WTC11 (cell line): Measurements from ENCODE around the gene PAPLN. TPM values are rescaled to one million over a fixed set of nuclear protein-coding genes. Genes with fewer than 3 reads are reported as not detected.

ENCODE experiments used
- ATAC-seq: fragments of 200-7000 bp; cut with Tn5 transposase; 2 replicates; pipeline ENCODE4 v1.10.0; 2021; ENCODE audit warnings: mild to moderate bottlenecking, moderate library complexity
- CTCF ChIA-PET: fragments of 300-600 bp; sonication (Branson Sonifier 250); formaldehyde crosslinking; loops from one replicate; lab custom pipeline; 2021; ENCODE audit warnings: antibody characterized with exemption; lab: Charles Lee
- POLR2A ChIA-PET: fragments of 350-600 bp; sonication (Branson Sonifier 250); formaldehyde crosslinking; loops from one replicate; lab custom pipeline; 2021; ENCODE audit warnings: antibody characterized with exemption; lab: Charles Lee
- DNase-seq: peaks from one replicate; pipeline ENCODE4 v3.0.0; 2021; ENCODE audit warnings: low spot score
- H3K27ac Mint-ChIP-seq: 2 replicates; pipeline ENCODE4 v1.8.0; 2021; ENCODE audit warnings: mixed read lengths
- H3K27me3 Mint-ChIP-seq: 2 replicates; pipeline ENCODE4 v1.8.0; 2021; ENCODE audit warnings: low read depth, mild to moderate bottlenecking, moderate library complexity, mixed read lengths
- H3K36me3 Mint-ChIP-seq: 2 replicates; pipeline ENCODE4 v1.8.0; 2021; ENCODE audit warnings: mixed read lengths
- H3K4me1 Mint-ChIP-seq: 2 replicates; pipeline ENCODE4 v1.8.0; 2022; ENCODE audit warnings: mixed read lengths
- H3K4me3 Mint-ChIP-seq: 2 replicates; pipeline ENCODE4 v1.8.0; 2021; ENCODE audit warnings: mild to moderate bottlenecking, moderate library complexity, mixed read lengths
- H3K9me3 Mint-ChIP-seq: 2 replicates; pipeline ENCODE4 v1.8.0; 2021; ENCODE audit warnings: mixed read lengths
- AFF4 ChIP-seq: sonication (generic); formaldehyde crosslinking; IDR thresholded peaks from 2 replicates; pipeline ENCODE4 v1.8.1; 2023; ENCODE audit warnings: mild to moderate bottlenecking, missing genetic modification reagents, borderline replicate concordance
- ATF1 ChIP-seq: sonication (generic); formaldehyde crosslinking; IDR thresholded peaks from 2 replicates; pipeline ENCODE4 v1.8.1; 2023; ENCODE audit warnings: mild to moderate bottlenecking, moderate library complexity, missing genetic modification reagents
- CBFB ChIP-seq: sonication (generic); formaldehyde crosslinking; IDR thresholded peaks from 2 replicates; pipeline ENCODE4 v1.8.1; 2022; ENCODE audit warnings: mild to moderate bottlenecking, low read depth, missing genetic modification reagents
- CREB1 ChIP-seq: sonication (generic); formaldehyde crosslinking; IDR thresholded peaks from 2 replicates; pipeline ENCODE4 v1.8.0; 2023; ENCODE audit warnings: mild to moderate bottlenecking, missing genetic modification reagents
- E2F1 ChIP-seq: sonication (generic); formaldehyde crosslinking; IDR thresholded peaks from 2 replicates; pipeline ENCODE4 v1.8.0; 2022; ENCODE audit warnings: mild to moderate bottlenecking, missing genetic modification reagents
- EMX1 ChIP-seq: fragments of 250-450 bp; sonication (Bioruptor Pico); IDR thresholded peaks from 2 replicates; pipeline ENCODE4 v1.8.0; 2021; ENCODE audit warnings: mild to moderate bottlenecking
- ERG ChIP-seq: fragments of 250-450 bp; sonication (Bioruptor Pico); IDR thresholded peaks from 2 replicates; pipeline ENCODE4 v1.8.0; 2021; ENCODE audit warnings: mild to moderate bottlenecking
- ESRRA ChIP-seq: sonication (generic); formaldehyde crosslinking; IDR thresholded peaks from 2 replicates; pipeline ENCODE4 v1.8.1; 2022; ENCODE audit warnings: mild to moderate bottlenecking, missing genetic modification reagents, borderline replicate concordance
- HMGA2 ChIP-seq: fragments of 250-450 bp; sonication (Bioruptor Pico); IDR thresholded peaks from 2 replicates; pipeline ENCODE4 v1.4.0; 2021; ENCODE audit warnings: mild to moderate bottlenecking, moderate library complexity
- IRF2 ChIP-seq: sonication (generic); formaldehyde crosslinking; IDR thresholded peaks from 2 replicates; pipeline ENCODE4 v1.8.0; 2022; ENCODE audit warnings: low read depth, missing genetic modification reagents, borderline replicate concordance
- KAT7 ChIP-seq: sonication (generic); formaldehyde crosslinking; IDR thresholded peaks from 2 replicates; pipeline ENCODE4 v1.8.1; 2023; ENCODE audit warnings: missing genetic modification reagents, mild to moderate bottlenecking, borderline replicate concordance
- MAX ChIP-seq: sonication (generic); formaldehyde crosslinking; IDR thresholded peaks from 2 replicates; pipeline ENCODE4 v1.8.0; 2022; ENCODE audit warnings: mild to moderate bottlenecking, missing genetic modification reagents
- NFATC4 ChIP-seq: fragments of 250-450 bp; sonication (Bioruptor Pico); IDR thresholded peaks from 2 replicates; pipeline ENCODE4 v1.9.0; 2021; ENCODE audit warnings: mild to moderate bottlenecking
- NR3C1 ChIP-seq: sonication (generic); formaldehyde crosslinking; conservative IDR thresholded peaks from 2 replicates; pipeline ENCODE4 v1.8.1; 2023; ENCODE audit warnings: low read depth, mild to moderate bottlenecking, missing genetic modification reagents
- OVOL2 ChIP-seq: fragments of 250-450 bp; sonication (Bioruptor Pico); IDR thresholded peaks from 2 replicates; pipeline ENCODE4 v1.9.0; 2021; ENCODE audit warnings: mild to moderate bottlenecking, borderline replicate concordance
- RELA ChIP-seq: sonication (generic); formaldehyde crosslinking; IDR thresholded peaks from 2 replicates; pipeline ENCODE4 v1.8.1; 2022; ENCODE audit warnings: missing genetic modification reagents, mild to moderate bottlenecking, borderline replicate concordance
- SMAD4 ChIP-seq: sonication (generic); formaldehyde crosslinking; IDR thresholded peaks from 2 replicates; pipeline ENCODE4 v1.8.0; 2022; ENCODE audit warnings: mild to moderate bottlenecking, missing genetic modification reagents
- SP1 ChIP-seq: sonication (generic); formaldehyde crosslinking; conservative IDR thresholded peaks from 2 replicates; pipeline ENCODE4 v1.8.1; 2022; ENCODE audit warnings: missing genetic modification reagents
- TCF7 ChIP-seq: sonication (generic); formaldehyde crosslinking; IDR thresholded peaks from 2 replicates; pipeline ENCODE4 v1.8.0; 2022; ENCODE audit warnings: mild to moderate bottlenecking, low read depth, missing genetic modification reagents, moderate library complexity
- TEAD1 ChIP-seq: sonication (generic); formaldehyde crosslinking; IDR thresholded peaks from 2 replicates; pipeline ENCODE4 v1.8.0; 2022; ENCODE audit warnings: mild to moderate bottlenecking, missing genetic modification reagents
- TP53 ChIP-seq: sonication (generic); formaldehyde crosslinking; IDR thresholded peaks from 2 replicates; pipeline ENCODE4 v1.8.1; 2023; ENCODE audit warnings: mild to moderate bottlenecking, missing genetic modification reagents
- ZNF263 ChIP-seq: sonication (generic); formaldehyde crosslinking; IDR thresholded peaks from 2 replicates; pipeline ENCODE4 v1.8.1; 2022; ENCODE audit warnings: low read depth, mild to moderate bottlenecking, moderate library complexity, missing genetic modification reagents
- ZNF317 ChIP-seq: sonication (generic); formaldehyde crosslinking; IDR thresholded peaks from 2 replicates; pipeline ENCODE4 v1.8.1; 2023; ENCODE audit warnings: low read depth, mild to moderate bottlenecking, moderate library complexity, missing genetic modification reagents, borderline replicate concordance
- ZNF396 ChIP-seq: fragments of 250-450 bp; sonication (Bioruptor Pico); IDR thresholded peaks from 2 replicates; pipeline ENCODE4 v1.8.0; 2021; ENCODE audit warnings: mild to moderate bottlenecking, moderate library complexity, borderline replicate concordance
- ZNF423 ChIP-seq: fragments of 250-450 bp; sonication (Bioruptor Pico); IDR thresholded peaks from 2 replicates; pipeline ENCODE4 v2.1.2; 2022; ENCODE audit warnings: mild to moderate bottlenecking, moderate library complexity
- total RNA-seq: library from RNA; stranded (reverse); gene quantifications from 3 replicates; pipeline ENCODE4 v1.2.3, GENCODE V29; 2021
- TF ChIP-seq, protein P1 (sequence below): sonication (generic); formaldehyde crosslinking; IDR thresholded peaks from 2 replicates; pipeline ENCODE4 v1.8.1; 2022; ENCODE audit warnings: missing genetic modification reagents, borderline replicate concordance
- TF ChIP-seq, protein P2 (sequence below): sonication (generic); formaldehyde crosslinking; conservative IDR thresholded peaks from 2 replicates; pipeline ENCODE4 v1.8.1; 2022; ENCODE audit warnings: mild to moderate bottlenecking, missing genetic modification reagents

The PAPLN gene
- total RNA-seq, 1 experiment from 2014 or later: 9.3 TPM

- Mint-ChIP-seq H3K27ac (peak overlapping the region; percentile 66), H3K36me3 (peaks cover 17% of the 10 kb centered on the region), H3K4me1 (peaks cover 49% of the 10 kb centered on the region), H3K4me3 (no peak overlapping the region), H3K9me3 (no peaks in the 10 kb centered on the region), H3K27me3 (no peaks in the 10 kb centered on the region)
- POLR2A ChIA-PET: no interaction called here
- ATAC-seq (peak; percentile 43), DNase-seq (no peak)
- CTCF ChIA-PET: interaction anchor here (1.2 to 1.9 kb wide), 2 partner anchors 58 to 182 kb away, joined by 3 to 8 read pairs; no protein-coding TSS in a partner anchor
- TF ChIP-seq HMGA2 (CRISPR knock-in tag) (no peak), NR3C1 (no peak), ESRRA (CRISPR knock-in tag) (no peak), ATF1 (no peak), MAX (CRISPR knock-in tag) (no peak), SP1 (no peak), SMAD4 (CRISPR knock-in tag) (no peak)
- TF ChIP-seq, protein P1, sequence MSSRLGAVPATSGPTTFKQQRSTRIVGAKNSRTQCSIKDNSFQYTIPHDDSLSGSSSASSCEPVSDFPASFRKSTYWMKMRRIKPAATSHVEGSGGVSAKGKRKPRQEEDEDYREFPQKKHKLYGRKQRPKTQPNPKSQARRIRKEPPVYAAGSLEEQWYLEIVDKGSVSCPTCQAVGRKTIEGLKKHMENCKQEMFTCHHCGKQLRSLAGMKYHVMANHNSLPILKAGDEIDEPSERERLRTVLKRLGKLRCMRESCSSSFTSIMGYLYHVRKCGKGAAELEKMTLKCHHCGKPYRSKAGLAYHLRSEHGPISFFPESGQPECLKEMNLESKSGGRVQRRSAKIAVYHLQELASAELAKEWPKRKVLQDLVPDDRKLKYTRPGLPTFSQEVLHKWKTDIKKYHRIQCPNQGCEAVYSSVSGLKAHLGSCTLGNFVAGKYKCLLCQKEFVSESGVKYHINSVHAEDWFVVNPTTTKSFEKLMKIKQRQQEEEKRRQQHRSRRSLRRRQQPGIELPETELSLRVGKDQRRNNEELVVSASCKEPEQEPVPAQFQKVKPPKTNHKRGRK: no peak
Observed at GRCh38 chr14:73289729-73290128, 52.4 kb downstream of the PAPLN start.

DNA sequence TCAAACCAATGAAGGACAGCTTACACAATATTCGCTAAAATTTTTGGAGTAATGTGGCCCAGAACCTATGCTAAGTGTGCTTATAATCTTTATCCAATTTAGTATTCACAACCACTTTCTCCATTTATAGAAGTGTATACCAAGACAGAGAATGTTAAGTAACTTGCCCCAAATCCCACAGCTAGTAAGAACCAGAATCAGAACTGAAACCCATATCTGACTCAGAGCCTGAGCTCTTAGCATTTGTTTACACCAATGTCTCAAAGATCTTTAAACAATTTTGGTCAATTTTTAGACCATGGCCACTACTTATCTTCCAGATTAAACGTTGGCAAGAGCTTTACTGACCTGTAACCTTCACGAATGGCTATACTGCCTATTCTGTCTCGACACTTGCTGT, 53.0 kb downstream of the PAPLN start:
- CTCF ChIA-PET: interaction anchor here (1.2 to 1.9 kb wide), 2 partner anchors 58 to 182 kb away, joined by 3 to 8 read pairs; no protein-coding TSS in a partner anchor
- DNase-seq (no peak), ATAC-seq (no peak)
- TF ChIP-seq TEAD1 (CRISPR knock-in tag) (no peak), SP1 (no peak), ZNF423 (CRISPR knock-in tag) (no peak), ERG (CRISPR knock-in tag) (no peak), ZNF263 (no peak), EMX1 (CRISPR knock-in tag) (no peak), ZNF317 (CRISPR knock-in tag) (no peak), OVOL2 (CRISPR knock-in tag) (no peak), NFATC4 (CRISPR knock-in tag) (no peak), KAT7 (no peak), CREB1 (CRISPR knock-in tag) (no peak), CBFB (CRISPR knock-in tag) (no peak), TP53 (no peak), IRF2 (no peak), AFF4 (CRISPR knock-in tag) (no peak), E2F1 (CRISPR knock-in tag) (no peak), ZNF396 (CRISPR knock-in tag) (no peak), RELA (CRISPR knock-in tag) (no peak), TCF7 (CRISPR knock-in tag) (no peak)
- TF ChIP-seq, protein P2, sequence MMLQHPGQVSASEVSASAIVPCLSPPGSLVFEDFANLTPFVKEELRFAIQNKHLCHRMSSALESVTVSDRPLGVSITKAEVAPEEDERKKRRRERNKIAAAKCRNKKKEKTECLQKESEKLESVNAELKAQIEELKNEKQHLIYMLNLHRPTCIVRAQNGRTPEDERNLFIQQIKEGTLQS: no peak
- no peaks in the 10 kb centered on the region for H3K27me3 Mint-ChIP-seq
- H3K4me3 Mint-ChIP-seq: no peak overlapping the region
- H3K9me3 Mint-ChIP-seq: no peaks in the 10 kb centered on the region
- H3K4me1 Mint-ChIP-seq: peaks cover 44% of the 10 kb centered on the region
- H3K27ac Mint-ChIP-seq: peak overlapping the region; percentile 66
- POLR2A ChIA-PET: interaction anchor here (0.7 kb wide), 1 partner anchor 147 kb away, joined by 5 read pairs; no protein-coding TSS in a partner anchor
- peaks cover 17% of the 10 kb centered on the region for H3K36me3 Mint-ChIP-seq
